Measurements from ENCODE around the gene PDE6G.

DNA sequence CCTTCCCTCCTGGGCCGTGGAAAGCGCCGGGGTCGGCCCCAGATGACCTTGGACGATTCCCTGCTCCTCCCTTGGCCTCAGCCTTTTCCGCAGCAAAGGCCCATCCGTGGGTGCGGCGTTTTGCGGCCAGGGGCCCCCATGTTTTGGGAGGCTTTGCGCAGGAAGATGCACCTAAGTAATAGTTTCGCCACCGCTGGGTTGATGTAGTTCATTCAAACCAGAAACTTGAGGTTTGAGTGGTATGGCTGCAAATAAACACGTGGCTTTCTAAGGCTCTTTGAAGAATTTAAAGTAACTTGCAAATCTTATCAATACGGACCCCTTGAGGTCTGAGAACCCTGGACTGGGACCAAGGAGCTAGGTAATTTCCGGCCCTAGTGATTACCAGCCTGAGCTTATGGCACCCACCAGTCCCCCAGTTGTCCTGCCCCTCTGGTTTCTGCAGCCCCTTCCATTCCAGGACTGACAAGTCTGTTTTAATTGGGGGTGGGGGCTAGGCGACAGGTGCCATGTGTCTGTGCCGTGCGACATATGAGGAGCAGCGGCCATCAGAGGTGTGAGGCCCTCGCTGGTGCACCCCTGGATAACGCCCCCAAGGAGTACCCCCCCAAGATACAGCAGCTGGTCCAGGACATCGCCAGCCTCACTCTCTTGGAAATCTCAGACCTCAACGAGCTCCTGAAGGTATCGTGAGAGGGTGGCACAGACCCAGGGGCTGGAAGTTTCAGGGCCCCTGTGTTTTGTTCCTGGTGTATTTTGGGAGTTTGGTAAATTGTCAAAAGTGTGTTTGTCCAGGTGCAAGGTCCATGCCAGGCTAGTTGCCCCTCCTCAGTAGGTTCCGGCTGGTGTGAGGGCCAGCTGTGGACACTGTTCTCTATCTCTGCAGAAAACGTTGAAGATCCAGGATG, 47.7 kb upstream of the PDE6G start:
- TF ChIP-seq POLR2A (IDR thresholded peaks at IDR 0.05; ENCODE audit: low read depth, low read length): no peak
- TF ChIP-seq POLR2AphosphoS5 (IDR thresholded peaks at IDR 0.05; ENCODE audit: low read depth, low read length): no peak
